Smooth muscle cell (in vitro differentiated cells): ENCODE measurements around the gene TMEM114. TPM values are rescaled to one million over a fixed set of nuclear protein-coding genes. Genes with fewer than 3 reads are reported as not detected.

Source experiments
- DNase-seq: peaks from one replicate; lab custom pipeline; 2025; ENCODE audit not compliant: unreplicated experiment; lab: John Stamatoyannopoulos, UW
- H2AFZ ChIP-seq: fragments of 200-600 bp; sonication (generic); 2 replicates; pipeline ENCODE4 v1.6.0; 2016; ENCODE audit warnings: antibody characterized with exemption, low read depth, mild to moderate bottlenecking
- H3F3A ChIP-seq: fragments of 200-600 bp; sonication (generic); 2 replicates; pipeline ENCODE4 v1.6.0; 2017; ENCODE audit warnings: antibody characterized with exemption, low read depth
- H3K27ac ChIP-seq: fragments of 200-600 bp; sonication (generic); 2 replicates; pipeline ENCODE4 v1.5.1; 2016; ENCODE audit warnings: low read depth, mild to moderate bottlenecking
- H3K27me3 ChIP-seq: fragments of 200-600 bp; sonication (generic); 2 replicates; pipeline ENCODE4 v1.6.1; 2016; ENCODE audit warnings: low read depth, mild to moderate bottlenecking
- H3K36me3 ChIP-seq: fragments of 200-600 bp; sonication (generic); 2 replicates; pipeline ENCODE4 v1.5.1; 2016; ENCODE audit warnings: low read depth
- H3K4me1 ChIP-seq: fragments of 200-600 bp; sonication (generic); 2 replicates; pipeline ENCODE4 v1.5.1; 2016; ENCODE audit warnings: low read depth
- H3K4me2 ChIP-seq: fragments of 200-600 bp; sonication (generic); 2 replicates; pipeline ENCODE4 v1.6.0; 2016; ENCODE audit warnings: mild to moderate bottlenecking
- H3K4me3 ChIP-seq: fragments of 200-600 bp; sonication (generic); 2 replicates; pipeline ENCODE4 v1.5.1; 2016; ENCODE audit warnings: mild to moderate bottlenecking
- H3K79me2 ChIP-seq: fragments of 200-600 bp; sonication (generic); 2 replicates; pipeline ENCODE4 v1.6.0; 2016; ENCODE audit warnings: low read depth, mild to moderate bottlenecking
- H3K9ac ChIP-seq: fragments of 200-600 bp; sonication (generic); 2 replicates; pipeline ENCODE4 v1.6.0; 2016; ENCODE audit warnings: low read depth
- H3K9me3 ChIP-seq: fragments of 200-600 bp; sonication (generic); replicated peaks from 2 replicates; pipeline ENCODE4 v1.5.1; 2016; ENCODE audit warnings: low read depth
- H4K20me1 ChIP-seq: fragments of 200-600 bp; sonication (generic); 2 replicates; pipeline ENCODE4 v1.6.0; 2016; ENCODE audit warnings: low read depth
- CTCF ChIP-seq: fragments of 200-600 bp; sonication (generic); IDR thresholded peaks from 2 replicates; pipeline ENCODE4 v1.5.1; 2017; ENCODE audit warnings: borderline replicate concordance, mild to moderate bottlenecking, antibody characterized with exemption; ENCODE audit not compliant: insufficient read depth, poor library complexity, severe bottlenecking
- WGBS: methylation state at CpG from one replicate; pipeline ENCODE4 v1.1.7; 2016; ENCODE audit warnings: low lambda C conversion rate; 5-methylcytosine and 5-hydroxymethylcytosine counted together
- polyA plus RNA-seq: library from polyadenylated mRNA; unstranded; fragments of >200 nt; fragmentation: Nextera tagmentation; extraction: Ambion mirVana; gene quantifications from 2 replicates; pipeline ENCODE4 v1.2.1, GENCODE V29; 2016
- total RNA-seq: library from RNA; depleted of rRNA; stranded (reverse); fragments of >200 nt; gene quantifications from 2 replicates; pipeline ENCODE4 v1.2.3, GENCODE V29; 2014

Gene TMEM114
- total and polyA plus RNA-seq, 2 experiments from 2014 or later: not detected

- no peak for TF ChIP-seq CTCF
- H3K9ac ChIP-seq: no peak overlapping the region
- H3K4me3 ChIP-seq: no peak overlapping the region
- H4K20me1 ChIP-seq: no peaks in the 10 kb centered on the region
- DNase-seq: no peak
- H3F3A ChIP-seq: no peaks in the 10 kb centered on the region
- H3K27me3 ChIP-seq: peaks cover 17% of the 10 kb centered on the region
- no peak overlapping the region for H3K27ac ChIP-seq
- H3K4me2 ChIP-seq: no peak overlapping the region
- no peaks in the 10 kb centered on the region for H3K9me3 ChIP-seq
- no peaks in the 10 kb centered on the region for H3K79me2 ChIP-seq
- H3K4me1 ChIP-seq: no peaks in the 10 kb centered on the region
- no peaks in the 10 kb centered on the region for H3K36me3 ChIP-seq
- 65% methylated on average over 6 of the region's 6 CpGs for WGBS
- no peak overlapping the region for H2AFZ ChIP-seq
Observed at GRCh38 chr16:8581831-8582580, 8.3 kb downstream of the TMEM114 start.

GRCh38 chr16:8579559-8579958 is 10.8 kb downstream of the TMEM114 start:
- Histone ChIP-seq H3F3A (no peaks in the 10 kb centered on the region), H3K9me3 (no peaks in the 10 kb centered on the region)
- WGBS: 90% methylated on average over 9 of the region's 9 CpGs

GRCh38 chr16:8577678-8578304 is 12.5 kb downstream of the TMEM114 start:
- no peak overlapping the region for H3K4me2 ChIP-seq
- H2AFZ ChIP-seq: no peak overlapping the region
- H3K79me2 ChIP-seq: no peaks in the 10 kb centered on the region
- no peaks in the 10 kb centered on the region for H3K36me3 ChIP-seq
- no peaks in the 10 kb centered on the region for H3K4me1 ChIP-seq
- H3K27me3 ChIP-seq: peaks cover 20% of the 10 kb centered on the region
- no peaks in the 10 kb centered on the region for H4K20me1 ChIP-seq
- no peak overlapping the region for H3K27ac ChIP-seq
- TF ChIP-seq CTCF: no peak
- no peaks in the 10 kb centered on the region for H3F3A ChIP-seq
- 89% methylated on average over 10 of the region's 10 CpGs for WGBS
- no peak overlapping the region for H3K9ac ChIP-seq
- no peak for DNase-seq
- H3K9me3 ChIP-seq: no peaks in the 10 kb centered on the region
- H3K4me3 ChIP-seq: no peak overlapping the region

More at GRCh38 chr16:8579559-8579958, 10.8 kb downstream of the TMEM114 start:
- no peak overlapping the region for H3K4me2 ChIP-seq
- no peaks in the 10 kb centered on the region for H3K36me3 ChIP-seq
- H3K9ac ChIP-seq: no peak overlapping the region
- peaks cover 16% of the 10 kb centered on the region for H3K27me3 ChIP-seq
- no peak for TF ChIP-seq CTCF
- H2AFZ ChIP-seq: no peak overlapping the region
- DNase-seq: no peak
- no peak overlapping the region for H3K4me3 ChIP-seq
- no peaks in the 10 kb centered on the region for H3K4me1 ChIP-seq
- no peaks in the 10 kb centered on the region for H4K20me1 ChIP-seq
- H3K27ac ChIP-seq: no peak overlapping the region
- no peaks in the 10 kb centered on the region for H3K79me2 ChIP-seq
